ENCODE results near the gene HTRA3.

Gene HTRA3

GRCh38 chr4:8282742-8283141, 13.2 kb downstream of the HTRA3 start:
- DNase-seq, result peak; percentile 24

GRCh38 chr4:8283161-8283560, 13.6 kb downstream of the HTRA3 start:
- DNase-seq, result peak; percentile 29

GRCh38 chr4:8283631-8284121, 14.1 kb downstream of the HTRA3 start:
- peak; percentile 26 for DNase-seq

GRCh38 chr4:8284391-8284790, 14.8 kb downstream of the HTRA3 start:
- DNase-seq, result peak; percentile 21

- peak; percentile 22 for DNase-seq
These were observed 15.8 kb downstream of the HTRA3 start for GRCh38 chr4:8285143-8285975.

- peak; percentile 15 for DNase-seq
These were observed 16.6 kb downstream of the HTRA3 start for GRCh38 chr4:8285976-8286718.

GRCh38 chr4:8286719-8287342, 17.3 kb downstream of the HTRA3 start:
- peak; percentile 17 for DNase-seq

- DNase-seq, result peak; percentile 13
These were observed 18.1 kb downstream of the HTRA3 start for GRCh38 chr4:8287343-8288280.

- DNase-seq, result peak; percentile 19
These were observed 19.7 kb downstream of the HTRA3 start for GRCh38 chr4:8289151-8289750.

- DNase-seq, result peak; percentile 13
These were observed 20.6 kb downstream of the HTRA3 start for GRCh38 chr4:8289956-8290700.

- DNase-seq, result no peak
These were observed 21.1 kb downstream of the HTRA3 start for GRCh38 chr4:8290701-8290970.

GRCh38 chr4:8291036-8291682, 21.6 kb downstream of the HTRA3 start:
- peak; percentile 6 for DNase-seq

GRCh38 chr4:8291701-8292477, 22.3 kb downstream of the HTRA3 start:
- DNase-seq, result peak; percentile 5

GRCh38 chr4:8292478-8293107, 23.0 kb downstream of the HTRA3 start:
- DNase-seq, result peak; percentile 4

GRCh38 chr4:8293131-8293975, 23.8 kb downstream of the HTRA3 start:
- peak; percentile 17 for DNase-seq

GRCh38 chr4:8294036-8294435, 24.5 kb downstream of the HTRA3 start:
- DNase-seq, result peak; percentile 7

GRCh38 chr4:8294775-8295174, 25.2 kb downstream of the HTRA3 start:
- DNase-seq, result no peak

GRCh38 chr4:8295471-8295870, 25.9 kb downstream of the HTRA3 start:
- peak; percentile 11 for DNase-seq

Data from right hindlimb (tissue), 1 donor.